ENCODE measurements around the gene ANK3.

ANK3 gene

DNA sequence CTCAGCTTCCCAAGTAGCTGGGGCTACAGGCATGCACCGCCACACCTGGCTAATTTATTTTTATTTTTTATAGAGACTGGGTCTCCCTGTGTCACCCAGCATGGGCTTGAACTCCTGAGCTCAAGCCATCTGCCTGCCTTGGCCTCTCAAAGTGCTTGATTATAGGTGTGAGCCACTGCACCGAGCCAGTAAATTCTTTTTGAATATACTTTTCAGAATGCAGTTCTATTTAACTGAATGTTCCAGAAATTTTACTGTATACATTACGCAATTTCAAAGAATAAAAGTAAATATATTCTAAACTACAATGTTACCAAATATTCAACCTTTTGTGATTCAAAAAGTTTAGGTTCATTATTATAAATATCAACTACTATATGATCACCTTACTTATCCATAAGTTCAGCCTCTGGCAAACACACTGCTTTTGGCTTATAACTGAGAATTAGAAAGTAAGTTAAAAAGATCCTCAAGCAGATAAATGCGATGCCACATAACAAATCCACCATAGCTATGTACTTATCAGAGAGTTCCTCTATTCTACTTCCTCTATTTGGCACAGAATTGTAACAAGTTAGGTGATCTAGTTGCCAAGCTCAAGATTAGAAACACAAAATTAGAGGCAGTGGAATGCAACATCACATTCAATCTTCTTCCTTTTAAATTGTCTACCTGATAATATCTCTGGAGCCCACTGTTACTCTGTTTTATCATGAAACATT lies 118.2 kb downstream of the ANK3 start:
- DNase-seq: no peak

DNA sequence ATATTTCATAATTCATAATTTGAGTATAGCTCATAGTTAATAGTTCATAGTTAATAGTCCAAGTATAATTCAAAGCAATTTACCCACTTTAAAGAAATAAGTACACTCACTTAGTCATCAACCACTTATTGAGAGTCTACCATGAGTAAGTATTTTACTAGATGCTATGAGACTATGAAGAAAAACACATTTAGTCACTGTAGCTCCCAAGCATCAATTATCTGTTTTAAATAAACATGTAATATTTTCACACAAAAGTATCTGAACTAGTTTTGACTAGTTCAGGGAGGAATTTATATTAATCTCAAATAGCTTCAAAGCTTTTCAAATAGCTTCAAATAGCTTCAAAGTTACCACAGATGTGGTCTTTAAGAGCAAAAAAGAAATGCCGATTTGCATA lies 119.2 kb downstream of the ANK3 start:
- no peak for DNase-seq

DNA sequence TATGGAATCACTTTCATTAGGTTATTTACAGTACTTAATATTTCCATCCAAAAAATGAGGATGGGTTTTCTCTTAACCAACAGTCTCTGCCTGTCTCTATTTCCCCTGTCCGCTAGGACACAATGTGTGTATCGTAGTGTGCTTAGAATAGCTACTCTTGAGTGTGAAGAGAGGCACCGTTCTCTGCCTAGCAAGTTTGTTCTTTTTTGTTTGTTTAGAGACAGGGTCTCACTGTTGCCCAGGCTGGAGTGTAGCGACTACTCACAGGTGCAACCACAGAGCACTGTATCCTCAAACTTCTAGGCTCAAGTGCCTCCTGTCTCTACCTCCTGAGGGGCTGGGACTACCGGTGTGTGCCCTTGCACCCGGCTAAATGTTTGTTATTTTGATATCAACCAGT lies 121.9 kb downstream of the ANK3 start:
- no peak for DNase-seq

DNA sequence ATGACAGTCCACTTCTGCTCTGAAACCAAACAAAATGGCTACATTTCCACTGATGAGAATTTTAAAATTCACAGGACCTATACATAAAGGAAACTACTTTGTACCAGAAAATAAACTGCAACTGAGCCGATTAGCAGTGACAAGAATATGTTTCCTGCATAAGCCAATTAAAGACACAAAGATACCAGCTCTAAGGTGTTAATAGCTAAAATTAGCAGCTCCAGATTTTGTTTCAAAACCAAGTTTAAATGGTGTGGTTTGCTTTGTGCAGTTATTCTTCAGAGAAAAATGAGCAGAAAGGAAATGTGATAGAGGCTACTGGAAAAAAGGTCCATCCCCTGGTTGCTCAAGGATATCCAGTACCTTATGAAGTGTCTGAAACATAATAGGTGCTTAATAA lies 123.2 kb downstream of the ANK3 start:
- no peak for DNase-seq

DNA sequence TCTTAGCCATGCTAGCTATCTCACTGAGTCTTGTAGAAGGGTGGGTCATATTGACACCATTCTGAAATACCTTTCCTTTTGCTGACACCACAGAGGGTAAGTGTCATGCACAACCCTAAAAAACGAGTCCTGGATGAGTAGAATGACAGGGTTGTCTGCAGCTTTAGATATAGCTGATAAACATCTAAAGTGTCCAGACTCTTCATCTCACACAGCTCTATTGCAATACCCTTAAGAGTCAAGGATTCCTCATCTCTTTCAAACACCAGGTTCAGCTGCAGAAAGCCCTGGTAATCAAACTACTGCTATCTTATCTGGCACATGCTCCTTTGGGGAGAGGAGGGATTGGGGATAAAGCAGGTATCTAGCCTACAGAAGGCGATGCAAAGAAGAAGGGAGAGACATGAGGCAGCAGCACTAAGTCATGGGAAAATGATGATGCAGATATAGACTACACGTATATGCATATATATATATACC lies 127.0 kb downstream of the ANK3 start:
- DNase-seq: no peak

DNA sequence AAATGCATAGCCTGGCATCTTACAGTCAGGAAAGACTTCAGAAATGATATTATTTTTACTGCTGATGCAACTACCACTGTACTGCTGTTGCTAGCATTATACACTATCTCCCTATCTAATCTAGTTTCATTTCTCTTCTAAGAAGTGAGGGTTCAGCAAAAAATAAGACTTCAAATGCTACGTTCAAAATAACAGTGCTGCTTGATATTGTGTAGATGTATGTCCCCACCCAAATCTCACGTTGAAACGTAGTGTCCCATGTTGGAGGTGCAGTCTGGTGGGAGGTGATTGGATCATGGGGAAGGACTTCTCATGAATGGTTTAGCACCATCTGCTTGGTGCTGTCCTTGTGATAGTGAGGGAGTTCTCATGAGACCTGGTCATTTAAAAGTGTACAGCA lies 129.4 kb downstream of the ANK3 start:
- no peak for DNase-seq

DNA sequence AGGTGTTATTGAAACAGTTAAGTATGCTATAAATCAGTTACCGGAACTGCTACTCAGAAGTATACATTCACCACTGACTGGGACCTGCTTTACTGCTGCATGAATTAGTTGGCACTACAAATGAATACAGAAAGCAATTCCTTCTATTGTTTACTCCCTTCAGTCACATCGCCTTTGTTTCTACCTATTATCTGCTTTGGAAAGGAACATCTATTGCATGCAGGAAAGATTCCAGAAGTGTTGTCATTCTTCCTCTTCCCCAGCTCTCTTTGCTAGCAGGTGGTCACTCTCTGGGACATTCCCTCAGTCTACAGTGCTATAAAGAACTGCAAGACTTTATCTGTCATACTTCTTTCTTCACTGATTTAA lies 131.3 kb downstream of the ANK3 start:
- DNase-seq: no peak

DNA sequence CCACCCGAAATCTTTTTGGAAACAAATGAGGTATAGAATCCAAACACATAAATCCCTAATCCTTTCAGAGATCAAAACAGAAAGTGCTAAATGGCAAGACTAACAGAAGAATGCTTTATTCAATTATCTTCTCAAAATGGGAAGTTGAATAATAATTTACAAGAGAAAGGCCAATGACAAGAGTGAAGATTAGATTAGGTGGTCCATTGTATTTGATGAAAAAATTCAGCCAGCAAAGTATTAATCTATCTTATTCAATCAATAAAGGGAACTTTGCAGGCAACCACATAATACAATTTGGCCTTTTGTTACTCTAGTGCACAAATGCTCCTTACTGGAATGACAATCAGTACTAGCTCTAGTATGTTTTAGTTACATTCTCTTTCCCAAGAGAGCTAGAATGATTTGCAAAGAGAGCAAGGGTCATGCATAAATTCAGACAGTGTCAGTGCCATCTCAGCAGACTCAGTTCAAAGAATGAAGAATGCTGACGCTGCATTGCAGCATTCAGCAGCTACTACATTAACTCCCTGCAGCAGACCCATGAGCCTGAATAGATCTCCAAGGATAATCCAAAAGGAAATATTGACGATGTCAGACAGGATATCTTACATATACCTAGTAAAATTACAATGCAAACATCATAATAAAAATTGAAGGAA lies 131.8 kb downstream of the ANK3 start:
- no peak for DNase-seq

DNA sequence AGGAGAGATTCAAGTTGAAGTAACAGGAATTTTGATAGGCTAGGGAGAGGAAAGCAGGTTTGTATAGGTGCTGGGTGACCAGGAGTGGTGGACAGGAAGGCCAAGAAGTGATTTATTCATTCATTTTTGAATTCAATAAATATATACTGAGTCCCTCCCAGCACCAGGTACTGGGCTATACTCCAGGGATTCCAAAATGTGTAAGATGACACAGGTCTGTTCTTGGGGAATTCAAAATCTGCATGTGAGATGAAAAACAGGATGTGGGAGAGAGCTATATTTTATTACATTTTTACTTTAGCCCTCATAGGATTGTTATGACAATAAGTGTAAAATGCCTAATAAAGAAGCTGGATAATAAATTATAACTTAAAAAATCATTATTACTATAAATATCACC lies 134.9 kb downstream of the ANK3 start:
- no peak for DNase-seq

DNA sequence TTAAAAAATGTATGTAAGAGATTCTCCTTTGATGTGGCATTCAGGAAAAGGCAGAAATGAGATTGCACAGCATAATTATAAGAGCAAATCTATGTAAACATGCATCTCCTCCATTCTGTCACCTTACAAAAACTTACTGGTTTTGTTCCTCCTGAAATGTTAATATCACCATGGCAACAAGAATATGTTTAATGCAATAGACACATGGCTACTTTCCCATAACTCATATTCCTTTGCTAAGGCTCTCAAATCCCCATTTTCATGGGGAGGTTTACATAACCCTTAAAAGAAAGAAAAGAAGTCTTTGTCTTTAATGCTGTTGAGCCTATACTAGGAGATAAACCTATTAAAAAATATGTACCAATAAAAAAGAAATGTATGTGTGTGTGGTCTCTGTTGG lies 136.2 kb downstream of the ANK3 start:
- no peak for DNase-seq

DNA sequence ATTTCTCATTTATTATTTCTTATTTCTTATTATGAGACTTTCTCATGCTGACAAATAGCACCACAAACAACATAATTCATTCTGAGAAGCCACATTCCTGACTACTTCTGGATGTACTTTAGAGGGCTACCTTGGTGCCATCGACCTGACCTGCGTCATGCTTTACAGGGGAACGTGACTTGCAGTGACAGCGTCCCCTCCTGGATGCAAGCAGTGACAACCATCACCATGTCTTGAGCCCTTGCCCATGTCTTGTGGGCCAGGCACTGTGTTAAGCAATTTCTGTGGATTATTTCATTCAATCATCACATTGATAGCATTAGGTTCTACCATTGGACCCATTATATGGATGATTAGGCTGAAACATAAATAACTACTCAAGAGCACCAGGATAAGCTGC lies 137.0 kb downstream of the ANK3 start:
- no peak for DNase-seq

DNA sequence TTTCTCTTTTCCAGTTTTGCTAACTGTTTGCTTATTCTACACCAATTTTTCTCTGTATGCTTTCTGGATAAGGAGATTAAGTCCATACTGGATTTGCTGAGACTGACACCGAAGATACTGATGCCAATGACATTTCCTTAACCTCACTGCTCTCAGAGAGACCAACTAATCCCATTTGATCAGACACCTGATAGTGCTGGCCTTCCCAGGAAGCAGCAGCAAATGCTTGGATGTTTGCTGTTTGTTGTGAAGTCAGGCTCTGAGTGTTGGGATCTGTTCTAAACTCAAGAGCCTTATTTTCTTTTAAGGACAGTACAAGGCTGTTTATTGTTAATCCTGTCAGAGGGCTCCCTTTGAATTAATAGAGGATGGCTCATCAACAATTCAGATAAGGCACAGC lies 143.3 kb downstream of the ANK3 start:
- DNase-seq: no peak

DNA sequence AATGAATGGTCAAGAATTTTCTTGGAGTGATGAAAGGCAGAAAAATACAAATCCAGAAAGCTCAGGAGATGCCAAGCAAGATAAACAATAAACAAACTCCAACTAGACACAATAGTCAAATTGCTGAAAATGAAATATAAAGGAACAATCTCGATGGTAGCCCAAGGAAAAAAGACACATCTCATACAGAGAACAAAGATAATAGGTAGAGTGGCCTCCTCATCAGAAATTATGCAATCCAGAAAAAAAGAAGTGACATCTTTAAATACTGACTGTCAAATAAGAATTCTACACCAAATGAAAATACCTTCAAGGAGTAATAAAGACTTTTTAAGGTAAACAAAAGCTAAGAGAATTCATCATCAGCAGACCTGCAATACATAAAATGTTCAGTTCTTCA lies 150.4 kb downstream of the ANK3 start:
- DNase-seq: no peak

DNA sequence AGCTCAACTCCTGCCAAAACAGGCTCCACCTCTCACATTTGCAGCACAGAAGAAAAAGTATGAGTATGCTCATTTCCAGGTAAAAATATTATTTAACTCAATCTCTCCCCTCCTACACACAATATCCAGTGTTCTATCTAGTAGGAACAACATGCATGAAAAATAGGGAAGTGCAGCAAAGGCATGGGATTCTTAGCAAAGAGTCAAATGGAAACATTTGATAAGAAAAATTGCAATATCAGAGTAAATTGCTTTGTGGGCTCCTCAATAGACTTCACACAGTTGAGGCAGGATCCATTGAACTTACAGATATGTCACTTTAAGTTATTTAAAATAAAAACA lies 150.9 kb downstream of the ANK3 start:
- no peak for DNase-seq

DNA sequence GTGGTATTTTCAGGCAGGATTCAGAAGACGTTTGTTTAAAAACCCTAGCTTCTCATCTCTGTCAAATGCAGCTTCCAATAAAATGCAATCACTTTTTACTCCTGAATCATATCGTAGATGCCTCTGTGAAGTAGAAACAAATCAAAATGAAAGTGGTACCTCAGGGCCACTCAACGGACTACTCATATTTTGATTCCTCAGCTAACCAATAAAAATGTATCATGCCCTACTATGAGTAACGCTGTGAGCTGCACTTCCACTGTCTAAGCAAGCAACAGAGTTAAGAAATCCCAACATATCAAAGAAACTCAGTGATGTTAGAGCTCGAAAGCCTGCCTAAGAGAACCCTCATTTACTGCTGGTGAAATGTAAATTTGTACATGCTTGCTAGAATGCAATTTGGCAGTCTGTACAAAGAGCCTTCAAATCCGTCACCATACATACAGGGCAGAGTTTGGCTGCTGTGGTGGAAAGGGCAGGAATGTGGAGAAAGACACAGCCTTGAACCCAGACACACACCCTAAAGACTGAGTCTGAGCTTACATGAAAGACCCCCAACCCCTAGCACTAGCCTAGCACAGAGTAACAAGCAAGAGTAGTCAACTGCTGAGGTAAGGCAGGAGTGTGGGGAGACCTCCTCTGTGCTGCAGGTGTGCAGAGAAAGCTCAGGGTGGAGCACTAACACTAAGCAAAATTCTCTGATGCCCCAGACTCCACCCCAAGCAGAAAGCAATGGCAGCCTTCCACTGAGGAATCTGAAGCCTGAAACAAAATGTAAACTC lies 151.5 kb downstream of the ANK3 start:
- no peak for DNase-seq

DNA sequence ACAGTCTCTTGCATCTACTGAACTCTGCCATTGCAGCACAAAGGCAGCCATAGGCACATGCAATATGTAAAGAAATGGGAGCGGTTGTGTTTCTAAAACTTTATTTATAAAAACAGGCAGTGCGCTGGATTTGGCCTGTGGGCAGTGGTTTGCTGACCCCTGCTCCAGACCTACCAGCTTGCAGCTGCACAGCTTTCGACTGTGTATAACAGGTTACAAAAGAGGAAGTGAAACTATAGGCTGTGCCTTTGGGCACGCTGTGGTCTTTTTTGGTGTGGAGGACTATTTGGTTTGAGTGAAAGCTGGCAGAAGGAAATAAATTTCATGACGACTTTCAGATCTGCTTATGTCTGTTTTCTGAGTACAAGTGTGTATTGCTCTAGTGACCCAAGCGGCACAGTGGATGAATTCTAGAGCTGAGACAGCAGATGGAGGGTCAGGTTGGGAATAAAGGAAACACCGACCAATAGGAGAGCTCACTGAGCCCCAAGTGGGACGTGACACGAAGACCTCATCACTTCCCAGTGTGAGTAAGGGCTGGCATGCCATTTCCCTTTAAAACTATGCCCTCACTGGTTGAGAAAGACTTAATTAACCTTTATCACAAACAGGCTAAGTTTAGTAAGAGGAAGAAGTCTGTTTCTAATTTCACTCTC lies 152.7 kb downstream of the ANK3 start:
- DNase-seq: no peak

DNA sequence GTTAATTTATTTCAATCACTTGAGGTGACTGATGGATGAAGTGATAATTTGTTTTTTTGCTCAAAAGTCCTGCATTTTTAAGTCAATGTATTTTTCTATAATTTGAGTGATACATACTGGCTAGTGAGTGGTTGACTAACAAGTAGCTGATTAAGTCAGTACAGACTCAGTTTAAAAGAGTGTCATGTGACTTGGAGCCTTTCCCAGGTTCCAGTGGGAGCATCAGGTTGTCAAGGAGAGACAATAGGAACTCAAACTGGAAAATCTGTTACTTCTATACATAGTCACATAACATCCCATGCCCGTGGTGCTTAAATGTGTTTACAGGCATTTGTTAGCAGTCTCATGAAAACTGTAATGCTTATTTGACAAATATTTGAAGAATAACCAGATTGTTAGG lies 154.7 kb downstream of the ANK3 start:
- DNase-seq: no peak

DNA sequence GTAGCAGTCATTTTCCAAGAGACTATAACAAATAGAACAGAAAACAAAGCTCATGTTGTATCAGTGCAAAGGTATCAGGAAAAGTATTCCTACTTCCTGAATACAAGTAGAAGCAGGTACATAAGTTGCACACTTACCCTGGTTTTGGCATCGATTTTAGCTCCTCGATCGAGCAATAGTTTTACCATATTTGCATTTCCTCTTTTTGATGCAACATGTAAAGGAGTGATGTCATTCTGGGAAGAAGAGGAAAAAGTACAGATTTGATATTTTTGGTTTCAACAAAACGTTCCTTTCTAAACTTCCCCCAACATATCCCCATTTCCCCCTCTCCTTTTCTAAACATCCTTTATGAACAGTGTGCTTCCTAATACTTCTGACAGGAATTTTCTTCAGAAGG lies 155.1 kb downstream of the ANK3 start:
- DNase-seq: no peak

DNA sequence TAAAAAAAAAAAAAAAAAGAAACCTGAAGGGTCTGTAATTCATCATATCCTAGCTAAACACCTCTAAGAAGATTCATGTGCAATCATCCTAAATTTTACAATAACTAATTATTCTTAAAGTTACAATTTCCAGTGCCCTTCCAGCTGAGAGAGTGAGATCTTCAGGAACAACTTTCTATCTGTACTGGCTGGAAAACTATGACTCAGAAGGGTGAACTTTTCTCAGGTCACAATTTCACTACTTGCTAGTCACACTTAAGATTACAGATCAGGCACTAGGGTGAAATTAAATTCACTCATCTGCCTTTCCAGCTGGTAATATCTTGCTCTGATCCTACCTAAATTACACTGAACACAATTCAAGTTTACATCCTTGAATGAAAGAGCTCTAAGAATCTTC lies 158.8 kb downstream of the ANK3 start:
- no peak for DNase-seq

DNA sequence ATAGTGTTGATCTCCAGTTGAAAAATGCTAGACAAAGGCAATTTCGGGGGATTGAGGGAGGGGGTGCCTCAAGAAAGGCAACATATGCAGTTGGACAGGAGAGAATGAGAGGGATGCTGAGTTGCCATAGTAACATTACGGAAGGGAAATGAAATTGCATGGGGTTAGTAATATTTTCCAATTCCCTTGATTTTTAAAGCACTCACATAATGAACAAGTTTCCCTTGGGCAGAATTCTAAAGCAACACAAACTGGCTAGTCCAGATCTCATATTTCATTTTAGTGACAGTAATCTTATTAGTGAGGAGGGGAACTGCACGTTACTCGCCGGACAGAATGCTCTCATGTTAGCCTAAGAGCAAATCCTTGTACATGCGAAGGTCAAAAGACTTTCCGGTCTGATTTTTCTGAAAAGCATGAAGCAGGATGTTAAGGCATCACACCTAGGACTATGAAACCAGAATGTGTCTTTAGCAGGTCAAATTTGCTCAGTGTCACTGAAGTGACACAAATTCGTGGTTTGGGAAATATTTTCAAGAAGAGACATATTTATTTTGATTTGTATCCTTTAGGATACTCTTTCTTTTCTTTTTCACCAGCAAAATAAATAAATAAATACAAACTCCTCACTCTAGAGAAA lies 165.5 kb downstream of the ANK3 start:
- DNase-seq: no peak

DNA sequence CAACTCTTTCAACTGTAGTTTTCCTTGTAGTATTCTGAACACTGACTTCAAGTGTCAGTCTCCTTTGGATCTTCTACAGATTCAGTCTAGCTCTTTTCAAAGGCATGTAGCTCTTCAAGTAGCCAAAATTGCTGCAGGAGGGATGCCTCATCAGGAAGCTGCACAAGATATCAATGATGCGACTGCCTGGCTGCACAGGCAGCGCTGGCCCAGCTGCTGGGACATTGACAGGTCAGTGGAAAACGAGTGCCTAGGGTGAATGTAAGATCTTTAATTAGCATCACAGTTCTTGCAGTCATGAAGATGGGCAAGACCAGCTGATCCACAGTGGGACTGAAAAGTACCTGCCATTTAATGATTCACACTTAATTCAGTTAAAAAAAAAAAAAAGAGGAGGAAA lies 167.6 kb downstream of the ANK3 start:
- no peak for DNase-seq

DNA sequence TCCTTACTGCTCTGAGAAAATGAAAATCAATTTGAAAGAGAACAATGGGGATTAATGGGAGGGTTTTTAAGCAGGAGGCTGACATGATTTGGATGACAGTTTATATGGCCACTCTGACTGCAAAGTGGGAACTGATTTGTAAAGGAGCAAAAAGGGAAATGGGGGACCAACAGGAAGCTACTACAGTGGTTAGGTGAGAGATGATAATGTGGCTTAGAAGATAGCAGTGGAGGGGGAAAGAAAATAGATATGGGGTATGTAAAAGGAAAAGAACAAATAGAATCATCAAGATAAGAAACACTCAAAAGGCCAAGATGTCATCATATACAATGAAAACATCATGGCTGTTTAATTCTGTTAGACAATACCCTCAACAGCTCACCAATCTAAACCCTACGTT lies 177.5 kb downstream of the ANK3 start:
- no peak for DNase-seq

DNA sequence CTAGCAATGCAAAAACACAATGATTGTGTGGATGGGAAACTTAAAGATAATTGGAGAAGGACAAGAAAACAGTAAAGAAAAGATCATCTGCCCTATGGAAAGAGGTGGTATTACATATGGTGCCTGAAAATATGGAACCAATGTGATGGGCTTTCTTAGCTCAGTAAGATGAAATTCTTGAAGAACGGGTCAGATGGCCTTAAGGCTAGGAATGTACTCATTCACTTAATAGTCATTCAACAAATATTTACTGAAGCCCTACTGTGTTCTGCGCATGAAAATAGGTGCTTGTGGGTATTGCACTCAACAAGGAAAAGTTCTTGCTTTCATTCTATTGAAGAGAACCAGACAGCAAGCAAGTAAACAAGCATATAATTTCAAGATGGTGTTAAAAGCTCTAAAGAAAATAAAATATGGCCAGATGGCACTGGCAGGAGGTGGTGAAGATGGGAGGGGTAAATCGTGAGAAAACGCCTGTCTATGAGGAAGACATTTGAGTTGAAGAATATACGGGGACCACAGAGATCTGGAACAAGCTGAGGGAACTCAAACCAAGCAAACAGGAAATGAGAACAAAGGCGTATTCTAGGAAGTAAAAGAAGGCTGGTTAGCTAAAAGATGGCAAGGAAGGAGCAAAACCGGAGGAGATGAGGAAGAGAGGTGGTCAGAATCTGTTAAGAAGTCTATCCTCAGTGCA lies 179.7 kb downstream of the ANK3 start:
- DNase-seq: no peak

Measured in SW 1271 (cell line).